ENCODE data around the gene KCNK6.

KCNK6 gene
- 19.5 to 57.6 (median 33.1) reads per million in 3 experiments for total RNA-seq

DNA sequence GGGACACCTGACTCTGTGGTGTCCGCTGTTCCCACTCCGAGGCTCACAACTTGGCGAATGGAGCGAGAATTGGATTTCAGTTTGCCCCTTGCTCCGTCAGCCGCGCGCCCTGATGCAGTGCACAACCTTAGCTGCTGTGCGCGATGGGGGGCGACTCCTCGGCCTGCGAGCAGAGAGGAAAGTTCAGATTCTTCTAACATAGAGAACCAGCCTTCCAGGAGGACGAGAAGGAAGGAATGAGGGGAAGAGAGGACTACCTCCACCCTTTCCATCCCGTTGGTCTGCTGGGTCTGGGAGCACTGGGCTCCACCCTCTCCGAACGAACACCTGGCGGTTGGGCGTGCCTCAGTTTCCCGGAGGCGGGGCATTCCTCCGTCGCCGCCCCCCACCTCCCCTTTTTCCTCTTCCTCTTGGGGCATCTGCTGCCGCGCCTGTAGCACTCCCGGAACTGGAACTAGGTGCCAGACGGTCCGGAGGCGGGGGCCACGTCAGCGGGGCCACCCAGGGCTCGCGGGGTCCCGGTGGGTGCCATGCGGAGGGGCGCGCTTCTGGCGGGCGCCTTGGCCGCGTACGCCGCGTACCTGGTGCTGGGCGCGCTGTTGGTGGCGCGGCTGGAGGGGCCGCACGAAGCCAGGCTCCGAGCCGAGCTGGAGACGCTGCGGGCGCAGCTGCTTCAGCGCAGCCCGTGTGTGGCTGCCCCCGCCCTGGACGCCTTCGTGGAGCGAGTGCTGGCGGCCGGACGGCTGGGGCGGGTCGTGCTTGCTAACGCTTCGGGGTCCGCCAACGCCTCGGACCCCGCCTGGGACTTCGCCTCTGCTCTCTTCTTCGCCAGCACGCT is at the start of gene KCNK6:
Gene KCNK6 (plus strand): TSS at position 425 of the 838 bp plus-strand sequence. CDS start 106 bp downstream, at position 531.
- DNase-seq, result peak; percentile 25

DNA sequence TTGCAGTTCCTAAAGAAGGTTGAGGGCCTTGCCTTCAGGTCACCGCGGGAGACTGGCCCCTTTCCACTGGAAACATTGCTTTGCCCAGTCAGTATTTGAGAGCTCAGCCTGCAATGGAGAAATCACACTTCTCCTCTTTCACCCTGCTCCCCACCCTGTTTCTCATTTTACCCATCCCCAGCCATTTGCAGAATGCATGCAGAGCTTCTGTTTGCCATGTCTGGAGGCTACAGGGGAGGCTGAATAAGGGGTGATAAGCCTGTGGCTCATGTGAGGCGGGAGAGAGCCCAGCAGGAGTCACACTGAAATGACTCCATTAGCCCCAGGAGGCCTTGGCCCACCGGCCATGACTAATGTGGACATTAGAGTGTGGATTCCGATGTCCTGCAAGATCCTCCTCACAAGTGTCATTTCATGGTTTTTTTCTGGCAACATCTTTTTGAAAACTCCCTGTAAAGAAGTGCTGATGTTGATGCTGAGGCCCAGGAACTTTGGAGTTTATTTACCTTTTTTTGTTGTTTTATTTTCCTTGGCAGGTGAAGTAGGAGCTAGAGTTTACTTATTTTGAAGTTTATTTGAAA is 49.0 kb upstream of the KCNK6 start:
- no peak for DNase-seq

GRCh38 chr19:38273499-38273898 is 46.1 kb upstream of the KCNK6 start:
- no peak for DNase-seq

GRCh38 chr19:38274739-38275138 is 44.9 kb upstream of the KCNK6 start:
- DNase-seq, result no peak

DNA sequence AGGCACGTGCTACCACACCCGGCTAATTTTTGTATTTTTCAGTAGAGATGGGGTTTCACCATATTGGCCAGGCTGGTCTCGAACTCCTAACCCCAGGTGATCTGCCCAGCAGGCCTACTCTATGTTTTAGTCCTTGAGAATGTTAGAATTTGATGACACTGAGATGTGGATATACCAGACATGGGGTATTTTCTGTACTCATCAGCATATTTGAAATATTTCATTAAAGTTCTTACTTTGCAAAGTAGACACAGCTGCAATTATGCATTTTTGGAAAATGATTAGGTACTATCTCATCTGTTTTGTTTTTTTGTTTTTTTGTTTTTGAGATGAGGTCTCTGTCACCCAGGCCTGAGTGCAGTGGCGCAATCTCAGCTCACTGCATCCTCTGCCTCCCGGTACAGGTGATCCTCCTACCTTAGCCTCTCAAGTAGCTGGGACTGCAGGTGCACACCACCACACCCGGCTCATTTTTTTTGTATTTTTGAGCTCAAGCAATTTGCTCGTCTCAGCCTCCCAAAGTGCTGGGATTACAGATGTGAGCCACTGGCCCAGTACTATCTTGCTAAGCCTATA is 42.6 kb upstream of the KCNK6 start:
- no peak for DNase-seq

DNA sequence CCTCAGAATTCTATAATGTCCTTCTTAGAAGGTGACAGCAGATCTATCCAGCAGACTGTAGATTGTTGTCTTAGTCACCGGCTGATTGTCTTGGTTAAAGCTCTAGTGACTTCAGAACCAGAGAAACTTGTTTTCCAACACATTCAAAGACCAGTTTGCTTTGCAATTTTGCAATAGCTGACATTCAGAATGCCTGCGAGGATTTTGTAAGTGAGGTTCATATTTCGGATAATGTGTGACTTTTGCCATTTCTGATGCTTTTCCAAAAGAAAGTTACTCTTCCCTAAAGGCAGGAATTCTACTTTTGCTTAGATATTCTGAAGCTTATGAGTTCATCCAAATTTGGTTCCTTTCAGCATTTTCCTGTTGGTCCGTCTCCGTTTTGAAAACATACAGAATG is 42.1 kb upstream of the KCNK6 start:
- DNase-seq, result no peak

- DNase-seq, result no peak
Measured at GRCh38 chr19:38277969-38278680, 41.5 kb upstream of the KCNK6 start.

GRCh38 chr19:38278751-38279150 is 40.9 kb upstream of the KCNK6 start:
- DNase-seq, result no peak

DNA sequence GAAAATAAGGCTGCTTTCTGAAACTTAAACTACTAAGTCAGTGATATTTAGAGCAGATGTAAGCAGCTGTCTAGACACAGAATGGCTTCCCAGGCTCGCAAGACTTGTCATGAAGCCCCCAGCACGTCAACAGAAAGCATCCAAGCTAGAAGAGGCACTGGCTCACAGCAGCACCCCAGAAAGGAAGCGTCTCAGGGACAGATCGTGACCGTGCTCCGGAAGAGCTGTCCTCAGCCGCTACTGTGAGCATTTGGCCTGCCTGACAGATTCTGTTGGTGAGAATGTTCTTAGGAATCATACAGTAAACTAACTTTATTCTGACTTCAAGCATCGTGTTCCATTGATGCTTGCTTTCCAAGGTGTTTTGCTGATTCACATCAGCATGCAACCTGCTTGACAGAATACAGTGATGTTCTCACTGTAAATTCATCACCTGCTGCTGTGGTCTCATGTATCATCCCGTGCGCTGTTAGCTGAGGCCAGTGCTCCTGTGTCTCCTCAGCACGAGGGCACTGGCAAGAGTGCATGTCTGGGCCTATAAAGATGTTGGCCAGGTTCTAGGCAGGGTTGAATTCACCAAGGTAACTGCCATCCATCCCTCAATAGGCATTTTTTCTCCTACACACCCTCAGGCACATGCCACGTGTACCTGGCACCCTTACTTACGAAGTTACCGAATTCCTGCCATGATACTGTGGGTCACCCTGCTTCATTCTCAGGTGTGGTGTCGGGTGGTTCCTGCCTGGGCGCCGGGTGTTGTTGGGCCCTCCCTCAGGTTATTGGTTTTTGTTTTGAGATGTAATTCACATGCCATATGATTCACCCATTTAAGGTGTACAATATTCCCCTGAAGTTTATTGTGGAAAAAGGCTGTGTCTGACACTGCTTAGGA is 39.4 kb upstream of the KCNK6 start:
- DNase-seq, result no peak

GRCh38 chr19:38281811-38282566 is 37.7 kb upstream of the KCNK6 start:
- no peak for DNase-seq

DNA sequence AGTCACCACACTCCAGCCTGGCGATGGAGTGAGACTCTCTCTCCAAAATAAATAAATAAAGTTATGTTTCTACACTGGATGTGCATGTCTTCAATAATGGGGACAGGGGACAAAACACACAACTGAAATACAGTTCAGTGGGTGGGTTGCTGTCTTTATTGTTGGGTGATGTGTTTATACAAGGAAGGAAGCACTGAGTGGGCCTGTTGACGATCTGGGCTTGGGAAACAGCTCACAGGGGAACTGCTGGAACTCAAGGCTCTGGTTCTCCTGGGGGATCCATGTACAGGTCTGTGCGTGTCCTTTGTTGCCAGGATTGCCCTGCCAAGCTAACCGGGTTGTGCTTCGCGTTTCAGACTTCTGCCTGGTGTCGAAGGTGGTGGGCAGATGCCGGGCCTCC is 36.4 kb upstream of the KCNK6 start:
- no peak for DNase-seq

DNA sequence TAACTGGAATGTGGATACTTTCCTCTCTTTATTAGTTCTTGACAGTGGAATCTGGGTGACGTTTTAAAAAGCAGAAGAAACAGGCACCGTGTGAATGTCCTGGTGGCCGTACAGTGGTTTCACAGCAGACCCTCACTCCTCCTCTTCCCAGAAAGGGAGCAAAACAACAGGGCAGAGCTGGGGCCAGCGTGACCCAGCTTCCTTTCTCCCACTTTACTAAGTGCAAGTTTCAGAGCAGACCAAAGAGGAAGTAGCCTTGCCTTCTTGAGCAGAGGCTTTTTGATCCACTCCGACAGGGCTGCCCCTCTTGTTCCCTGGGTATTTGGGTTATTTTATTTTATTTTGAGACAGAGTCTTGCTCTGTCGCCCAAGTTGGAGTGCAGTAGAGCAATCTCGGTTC is 35.2 kb upstream of the KCNK6 start:
- no peak for DNase-seq

- no peak for DNase-seq
Measured at GRCh38 chr19:38285567-38285966, 34.1 kb upstream of the KCNK6 start.

DNA sequence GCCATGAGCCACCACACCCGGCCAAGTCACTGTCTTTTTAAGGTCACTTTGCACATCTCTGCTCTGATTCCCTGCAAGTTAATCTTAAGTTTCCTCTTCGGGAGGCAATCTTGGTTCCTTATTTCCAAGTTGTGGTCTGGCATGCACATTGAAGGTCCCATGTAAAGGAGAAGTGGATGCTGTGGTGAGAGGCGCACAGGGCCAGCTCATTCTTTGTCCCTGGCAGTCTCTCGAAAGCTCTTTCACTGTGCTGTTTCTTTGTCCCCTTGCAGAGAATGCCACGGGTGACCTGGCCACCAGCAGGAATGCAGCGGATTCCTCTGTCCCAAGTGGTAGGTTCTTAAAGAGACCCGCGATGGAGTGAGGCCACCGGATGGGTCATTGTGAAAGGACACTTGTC is 32.0 kb upstream of the KCNK6 start:
- DNase-seq, result no peak

GRCh38 chr19:38288123-38288855 is 31.4 kb upstream of the KCNK6 start:
- no peak for DNase-seq

DNA sequence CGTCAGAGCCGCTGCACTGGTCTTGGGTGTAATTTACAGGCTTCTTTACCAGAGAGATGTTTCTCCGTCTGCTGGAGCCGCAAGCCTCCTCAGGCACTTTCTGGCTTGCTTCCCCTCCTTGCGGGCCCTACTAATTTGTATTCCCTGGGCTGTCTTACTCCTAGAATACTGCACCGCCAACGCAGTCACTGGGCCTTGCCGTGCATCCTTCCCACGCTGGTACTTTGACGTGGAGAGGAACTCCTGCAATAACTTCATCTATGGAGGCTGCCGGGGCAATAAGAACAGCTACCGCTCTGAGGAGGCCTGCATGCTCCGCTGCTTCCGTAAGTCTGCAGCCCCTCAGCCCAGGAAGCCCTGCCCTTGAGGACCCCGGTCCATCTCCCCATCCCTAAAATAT is 29.7 kb upstream of the KCNK6 start:
- DNase-seq, result no peak

- no peak for DNase-seq
Measured at GRCh38 chr19:38290631-38291147, 29.0 kb upstream of the KCNK6 start.

DNA sequence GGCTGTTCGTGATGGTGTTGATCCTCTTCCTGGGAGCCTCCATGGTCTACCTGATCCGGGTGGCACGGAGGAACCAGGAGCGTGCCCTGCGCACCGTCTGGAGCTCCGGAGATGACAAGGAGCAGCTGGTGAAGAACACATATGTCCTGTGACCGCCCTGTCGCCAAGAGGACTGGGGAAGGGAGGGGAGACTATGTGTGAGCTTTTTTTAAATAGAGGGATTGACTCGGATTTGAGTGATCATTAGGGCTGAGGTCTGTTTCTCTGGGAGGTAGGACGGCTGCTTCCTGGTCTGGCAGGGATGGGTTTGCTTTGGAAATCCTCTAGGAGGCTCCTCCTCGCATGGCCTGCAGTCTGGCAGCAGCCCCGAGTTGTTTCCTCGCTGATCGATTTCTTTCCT is 27.8 kb upstream of the KCNK6 start:
- DNase-seq, result no peak

DNA sequence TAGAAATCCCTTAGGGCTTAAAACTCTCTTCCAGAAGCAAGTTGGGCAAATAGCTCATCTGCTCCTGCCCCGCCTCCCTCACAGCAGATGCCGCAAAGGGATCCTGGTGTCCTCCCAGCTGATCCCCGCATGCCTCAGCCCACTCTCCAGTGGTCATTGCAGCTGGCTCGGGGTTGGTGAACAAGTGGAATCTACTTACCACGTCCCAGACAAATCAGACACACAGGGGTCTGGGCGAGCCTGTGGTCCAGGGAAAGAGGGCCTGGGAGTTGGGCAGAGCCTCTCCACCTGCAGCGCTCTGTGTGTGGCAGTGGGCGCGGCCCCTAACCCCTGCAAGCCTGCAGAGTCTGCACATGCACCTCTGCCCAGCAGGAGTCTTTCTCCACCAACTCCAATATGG is 26.4 kb upstream of the KCNK6 start:
- DNase-seq, result no peak

DNA sequence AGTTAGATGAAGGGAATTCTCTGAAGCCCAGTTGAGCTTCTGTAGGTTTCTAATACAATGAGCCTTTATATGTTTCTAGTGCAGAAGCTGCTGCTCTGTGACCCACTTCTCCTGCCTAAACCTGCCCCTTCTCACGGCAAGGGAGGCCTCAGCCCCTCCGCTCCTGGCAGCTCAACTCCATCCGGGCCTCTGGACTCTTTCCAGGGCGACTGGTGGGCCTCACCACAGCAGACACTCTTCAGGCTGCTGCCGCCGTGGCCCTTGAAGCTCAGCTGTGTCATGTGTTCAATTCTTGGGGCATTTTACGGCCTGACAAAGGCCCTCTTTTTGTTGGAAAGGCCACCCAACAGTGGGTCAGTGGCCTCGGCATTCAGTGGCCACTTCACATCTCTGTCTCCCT is 25.6 kb upstream of the KCNK6 start:
- DNase-seq, result no peak
